ENCODE data around the gene FOXP4.

FOXP4 gene

DNA sequence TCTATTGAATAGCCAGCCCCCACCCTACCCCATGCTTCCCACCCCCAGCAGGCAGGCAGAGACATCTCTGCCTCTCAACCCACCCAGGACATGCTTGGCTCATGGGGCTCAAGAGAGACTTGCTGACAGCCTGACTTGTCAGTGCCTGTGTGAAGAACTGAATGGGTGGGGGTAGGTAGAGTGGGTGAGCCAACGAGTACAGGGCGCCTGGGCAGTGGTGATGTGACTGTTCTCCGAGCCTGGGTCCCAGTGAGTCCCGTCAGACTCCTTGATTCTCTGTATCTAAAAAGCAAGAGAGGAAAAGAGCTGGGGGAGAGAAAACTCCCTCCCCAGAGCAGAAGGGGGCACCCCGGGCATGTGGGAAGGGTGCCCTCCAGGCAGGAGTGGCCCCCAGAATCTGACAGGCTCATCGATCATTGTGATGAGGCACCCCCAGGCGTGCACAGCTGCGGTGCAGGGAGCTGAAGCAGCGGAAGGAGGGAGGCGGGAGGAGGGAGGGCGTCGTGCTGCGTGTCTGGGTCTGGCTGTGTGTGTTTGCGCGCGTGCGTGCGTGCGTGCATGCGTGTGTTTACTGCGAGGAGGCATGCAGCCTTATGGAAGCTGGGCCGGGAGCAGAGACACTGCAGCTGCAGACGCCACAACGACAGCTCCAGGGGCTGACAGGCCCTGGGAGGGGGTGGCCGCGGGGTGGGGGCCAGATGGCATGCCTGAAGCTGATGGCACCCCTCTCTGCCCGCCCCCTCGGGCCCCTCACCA is 40.2 kb downstream of the FOXP4 start:
- peak in 2 of 3 experiments; percentile 84 to 88 for DNase-seq

- DNase-seq = peak in 2 of 3 experiments; percentile 49 to 50
Observed at GRCh38 chr6:41587131-41587879, 41.1 kb downstream of the FOXP4 start.

- DNase-seq = peak in 2 of 3 experiments; percentile 55 to 68
Observed at GRCh38 chr6:41588111-41588510, 41.9 kb downstream of the FOXP4 start.

- DNase-seq = no peak
Observed at GRCh38 chr6:41589223-41589622, 43.0 kb downstream of the FOXP4 start.

GRCh38 chr6:41589636-41590622 is 43.7 kb downstream of the FOXP4 start:
- no peak for DNase-seq

DNA sequence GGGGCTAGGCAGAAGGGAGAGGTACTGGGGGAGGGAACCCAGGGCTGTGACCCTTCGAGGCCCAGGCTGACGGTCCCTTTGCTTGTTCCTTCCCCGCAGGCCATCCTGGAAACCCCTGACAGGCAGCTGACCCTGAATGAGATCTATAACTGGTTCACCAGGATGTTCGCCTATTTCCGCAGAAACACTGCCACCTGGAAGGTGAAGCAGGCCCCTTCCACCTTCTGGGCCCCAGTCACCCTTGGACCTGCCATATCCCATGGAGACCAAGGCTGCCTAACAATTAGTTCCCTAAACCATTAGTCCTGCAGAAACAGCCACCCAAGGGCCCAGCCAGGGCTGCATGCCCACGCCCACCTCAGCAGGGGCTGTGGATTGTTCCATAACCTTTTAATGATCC is 44.9 kb downstream of the FOXP4 start:
- peak in 1 of 3 experiments; percentile 24 for DNase-seq

DNA sequence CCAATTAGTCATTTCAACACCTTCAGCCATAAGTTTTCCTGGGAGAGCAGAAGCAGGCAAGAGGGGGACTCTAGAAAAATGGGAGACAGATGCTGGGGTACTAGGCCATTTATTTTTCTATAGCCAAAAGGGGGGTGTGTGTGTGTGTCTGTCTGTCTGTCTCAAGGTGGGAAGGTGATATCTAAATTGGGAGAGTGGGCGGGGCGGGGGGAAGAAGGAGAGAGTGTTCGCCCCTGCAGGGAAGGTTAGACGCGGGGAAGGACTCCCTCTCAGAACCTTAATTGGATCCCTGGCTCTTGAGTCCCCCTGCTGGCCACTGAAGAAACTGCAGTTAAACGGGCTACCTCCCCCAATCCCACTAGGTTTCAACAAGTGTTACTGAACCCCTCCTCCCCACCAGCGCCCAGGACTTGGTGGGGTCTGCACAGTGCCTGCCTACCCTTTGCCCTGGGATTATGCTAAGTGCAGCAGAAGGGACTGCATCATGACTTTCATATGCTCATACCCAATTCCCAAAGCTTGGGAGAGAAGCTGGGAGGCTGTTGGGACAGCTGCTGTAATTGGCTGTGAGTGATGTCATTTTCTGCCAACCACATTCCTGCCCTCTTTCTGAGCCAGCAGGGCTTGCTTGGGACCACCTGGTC is 45.8 kb downstream of the FOXP4 start:
- peak; percentile 64 to 82 (median 68) for DNase-seq

DNA sequence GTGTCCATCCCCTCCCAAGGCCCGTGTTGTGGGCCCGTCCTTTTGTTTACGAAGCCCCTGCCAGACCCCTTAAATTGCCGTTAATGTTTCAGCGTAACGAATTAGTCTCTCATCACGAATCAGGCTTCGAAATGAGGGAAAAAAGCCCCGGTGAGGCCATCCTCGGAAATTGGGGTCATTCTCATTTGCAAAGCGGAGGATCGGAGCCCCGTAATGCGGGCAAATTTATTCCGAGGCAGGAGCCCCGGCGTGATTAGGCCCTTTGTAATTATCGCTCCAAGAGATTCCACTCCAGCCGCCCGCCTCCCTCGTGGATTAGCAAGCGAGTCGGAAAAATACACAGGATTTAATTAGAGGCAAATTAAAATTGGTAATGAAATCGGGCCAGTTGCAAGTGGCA is 47.2 kb downstream of the FOXP4 start:
- DNase-seq = peak in 1 of 3 experiments; percentile 7

- DNase-seq = no peak
Observed at GRCh38 chr6:41593839-41594238, 47.7 kb downstream of the FOXP4 start.

DNA sequence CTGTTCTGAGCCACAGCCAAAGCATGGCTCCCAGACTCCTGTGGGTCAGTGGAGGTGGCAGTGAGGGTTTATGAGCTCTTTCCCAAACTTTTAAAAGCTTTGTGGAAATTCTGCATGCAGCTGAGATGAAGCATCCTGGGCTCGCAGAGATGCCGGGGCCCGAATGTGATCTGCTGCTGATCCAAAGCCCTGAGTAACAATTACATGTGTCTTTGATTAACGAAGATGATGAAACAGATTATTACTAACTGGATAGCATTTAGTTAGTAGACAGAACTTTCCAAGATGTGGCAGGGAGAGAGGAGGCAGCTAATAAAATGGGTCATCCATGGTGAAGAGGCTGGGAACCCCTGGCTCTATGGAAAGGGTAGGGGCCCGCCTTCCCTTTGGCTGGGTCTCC is 48.1 kb downstream of the FOXP4 start:
- DNase-seq = no peak

DNA sequence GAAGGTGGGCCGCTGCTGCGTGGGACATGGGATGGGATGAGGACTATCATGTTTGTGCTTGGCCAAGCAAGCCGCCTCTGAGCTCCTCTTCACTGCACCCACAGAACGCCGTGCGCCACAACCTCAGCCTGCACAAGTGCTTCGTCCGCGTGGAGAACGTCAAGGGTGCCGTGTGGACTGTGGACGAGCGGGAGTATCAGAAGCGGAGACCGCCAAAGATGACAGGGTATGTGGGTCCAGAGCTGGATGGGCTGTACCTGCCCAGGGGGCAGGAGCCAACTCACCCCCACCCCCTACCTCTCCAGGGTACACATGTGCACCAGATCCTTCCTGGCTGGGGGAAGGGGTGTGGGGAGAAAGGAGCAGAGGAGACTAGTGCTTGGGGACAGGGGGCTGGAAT is 48.6 kb downstream of the FOXP4 start:
- no peak for DNase-seq

DNA sequence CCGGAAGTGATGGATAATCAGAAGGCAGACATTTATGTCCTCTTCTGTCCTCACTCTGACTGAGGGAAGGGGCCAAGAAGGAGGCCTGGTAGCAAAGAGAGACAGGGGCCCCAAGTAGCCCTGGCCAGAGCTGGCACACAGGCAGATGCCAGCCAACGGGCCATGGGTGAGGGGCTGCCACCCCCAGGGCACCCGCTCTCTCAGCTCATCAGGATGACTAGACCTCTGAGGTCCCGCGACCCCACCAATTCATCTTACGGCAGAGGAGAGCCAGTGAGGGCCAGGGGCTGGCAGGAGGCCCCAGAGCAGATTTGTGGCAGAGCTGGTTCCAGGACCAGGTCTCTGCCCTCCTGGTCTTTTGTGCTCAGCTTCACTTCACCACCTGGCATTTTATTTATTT is 49.0 kb downstream of the FOXP4 start:
- DNase-seq = no peak

DNA sequence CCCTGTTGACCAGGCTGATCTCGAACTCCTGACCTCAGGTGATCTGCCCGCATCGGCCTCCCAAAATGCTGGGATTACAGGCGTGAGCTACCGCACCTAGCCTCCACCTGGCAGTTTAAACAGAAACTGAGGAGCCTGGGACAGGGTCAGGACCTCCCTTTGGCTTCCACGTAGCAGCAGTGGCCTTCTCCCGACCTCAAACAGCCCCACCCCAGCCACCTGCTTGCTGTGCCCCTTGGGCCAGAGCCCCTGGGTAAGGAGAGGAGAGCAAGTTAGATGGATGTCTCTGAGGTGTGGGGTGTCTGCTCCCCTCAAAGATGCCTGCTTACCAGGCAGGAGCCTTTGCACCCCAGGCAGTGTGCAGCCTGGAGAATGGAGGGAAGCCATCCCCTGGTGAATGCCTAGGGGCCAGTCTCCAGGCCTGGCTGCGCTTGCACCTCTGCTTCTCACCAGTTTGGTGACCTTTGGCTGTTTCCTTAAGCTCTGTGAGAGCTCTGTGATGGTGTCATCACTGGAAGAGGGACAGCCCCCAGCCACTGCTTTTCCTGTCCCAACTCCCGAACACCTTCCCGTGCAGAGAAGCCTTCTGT is 50.0 kb downstream of the FOXP4 start:
- DNase-seq = no peak

GRCh38 chr6:41596807-41597206 is 50.6 kb downstream of the FOXP4 start:
- DNase-seq = no peak

DNA sequence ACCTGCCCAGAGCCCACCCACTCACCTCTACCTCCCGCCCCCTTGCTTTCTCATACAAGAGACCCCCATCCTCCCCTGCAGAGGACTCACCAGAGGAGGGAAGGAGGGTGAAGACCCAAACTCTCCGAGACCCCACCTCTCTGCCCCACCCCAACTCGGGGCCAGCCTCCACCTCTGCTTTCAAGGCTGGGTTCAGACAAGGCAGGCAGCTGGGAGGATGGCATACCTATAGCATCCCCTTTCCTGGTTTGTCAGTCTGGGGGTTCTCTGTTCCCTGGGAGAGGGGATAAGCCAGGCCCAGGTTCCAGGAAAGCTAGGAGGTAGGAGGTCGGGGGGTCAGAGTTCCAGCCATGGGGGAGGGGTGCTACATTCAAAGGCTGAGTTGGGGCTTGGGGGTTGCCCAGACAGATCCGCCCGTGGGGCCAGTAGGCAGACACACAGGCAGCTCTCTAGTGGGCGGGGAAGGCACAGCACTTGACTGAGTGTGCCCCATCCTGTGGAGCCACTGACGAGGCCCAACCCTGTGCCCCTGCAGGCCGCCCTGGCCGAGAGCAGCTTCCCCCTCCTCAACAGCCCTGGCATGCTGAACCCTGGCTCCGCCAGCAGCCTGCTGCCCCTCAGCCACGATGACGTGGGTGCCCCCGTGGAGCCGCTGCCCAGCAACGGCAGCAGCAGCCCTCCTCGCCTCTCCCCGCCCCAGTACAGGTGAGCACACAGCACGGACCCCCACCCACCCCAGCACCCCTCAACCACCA is 51.2 kb downstream of the FOXP4 start:
- DNase-seq = no peak

DNA sequence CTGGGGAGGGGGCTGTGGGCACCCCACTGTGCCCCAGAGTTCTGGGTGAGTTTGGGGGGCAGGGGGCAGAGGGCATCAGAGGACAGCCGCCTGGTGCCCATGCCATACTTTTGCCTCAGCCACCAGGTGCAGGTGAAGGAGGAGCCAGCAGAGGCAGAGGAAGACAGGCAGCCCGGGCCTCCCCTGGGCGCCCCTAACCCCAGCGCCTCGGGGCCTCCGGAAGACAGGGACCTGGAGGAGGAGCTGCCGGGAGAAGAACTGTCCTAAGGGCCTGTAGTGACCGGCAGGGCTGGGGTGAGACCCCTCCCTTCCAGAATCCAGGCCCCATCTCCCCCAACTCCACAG is 52.5 kb downstream of the FOXP4 start:
- DNase-seq = no peak

GRCh38 chr6:41599015-41599851 is 53.1 kb downstream of the FOXP4 start:
- DNase-seq = peak in 2 of 3 experiments; percentile 18 to 54

DNA sequence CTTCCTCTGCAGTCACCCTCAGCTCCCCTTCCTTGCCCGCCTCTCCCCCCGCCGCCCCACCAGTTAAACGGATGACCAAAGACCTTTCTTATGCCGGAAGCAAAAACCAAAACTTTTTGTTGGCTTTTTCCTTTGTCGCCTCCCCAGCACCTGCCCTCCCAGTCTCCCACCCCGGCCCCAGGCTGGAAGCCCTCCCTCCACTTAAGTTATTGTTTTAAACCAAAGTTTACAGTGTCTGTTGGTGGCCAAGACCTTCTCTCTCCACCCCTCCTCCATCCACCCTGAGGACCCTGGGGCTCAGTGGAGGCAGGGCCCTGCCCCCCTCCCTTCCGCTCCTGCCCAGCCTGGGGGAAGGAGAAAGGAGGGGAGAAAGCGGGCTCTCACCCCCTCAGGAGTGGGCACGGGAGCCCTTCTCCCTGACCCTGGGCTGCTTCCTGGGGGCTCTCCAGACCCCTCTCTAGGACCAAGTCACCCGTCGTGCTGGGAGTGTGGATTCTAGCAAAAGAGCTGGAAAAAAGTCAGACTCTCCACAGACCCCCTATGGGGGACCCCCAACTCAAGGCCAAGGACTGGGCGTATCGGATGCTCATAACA is 53.8 kb downstream of the FOXP4 start:
- peak in 1 of 3 experiments; percentile 26 for DNase-seq

GRCh38 chr6:41600499-41601247 is 54.5 kb downstream of the FOXP4 start:
- DNase-seq = no peak

- no peak for DNase-seq
Observed at GRCh38 chr6:41601248-41601549, 55.0 kb downstream of the FOXP4 start.
